ENCODE results near the gene KLHL26.

DNA sequence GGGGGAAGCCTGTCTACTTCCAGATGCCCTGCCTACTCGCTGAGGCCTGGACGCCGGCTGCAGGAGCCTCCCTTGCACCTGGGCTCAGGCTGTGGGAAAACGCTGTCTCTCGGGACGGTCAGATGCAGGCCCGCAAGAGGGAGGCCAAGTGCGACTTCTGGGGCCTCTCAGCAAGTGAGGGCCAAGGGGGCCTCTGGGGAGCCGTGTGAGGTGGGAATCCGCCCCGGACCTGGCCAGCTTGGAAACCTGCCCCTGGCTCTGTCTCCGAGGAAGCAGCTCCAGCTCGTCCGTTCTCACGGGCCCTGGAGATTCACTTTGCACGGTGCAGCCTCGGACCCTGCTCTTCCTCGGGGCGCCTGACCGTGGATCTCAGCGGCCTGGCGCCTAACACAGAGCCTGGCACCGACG, 35.2 kb downstream of the KLHL26 start:
- no peak for TF ChIP-seq EZH2 (IDR thresholded peaks at IDR 0.05; ENCODE audit: insufficient read depth, poor library complexity, severe bottlenecking)
- TF ChIP-seq EZH2phosphoT487 (IDR thresholded peaks at IDR 0.05; ENCODE audit: insufficient read depth, low read depth), result no peak

Data from GM23248 (cell line).